GM12878 (cell line): Measurements from ENCODE around the gene KDM3B. TPM values are rescaled to one million over a fixed set of nuclear protein-coding genes. Genes with fewer than 3 reads are reported as not detected.

ENCODE experiments used
- ATAC-seq: fragments of 200-7000 bp; cut with Tn5 transposase; 3 replicates; pipeline ENCODE4 v1.9.1; 2020; ENCODE audit warnings: mild to moderate bottlenecking, moderate library complexity
- BruUV-seq: library from RNA; stranded (reverse); fragments of 400-500 nt; replicated peaks from 2 replicates; lab custom pipeline; 2021; lab: Mats Ljungman, UMichigan
- CTCF ChIA-PET: fragments of 300-600 bp; sonication (Branson Sonifier 250); formaldehyde crosslinking; extraction: SDS; loops from one replicate; lab custom pipeline; 2021; ENCODE audit warnings: inconsistent platforms; lab: Yijun Ruan, JAX
- POLR2A ChIA-PET: fragments of 350-600 bp; formaldehyde crosslinking; extraction: SDS; loops from one replicate; lab custom pipeline; 2021; ENCODE audit warnings: inconsistent platforms; lab: Charles Lee
- RAD21 ChIA-PET: fragments of 300-600 bp; sonication (Branson Sonifier 250); formaldehyde crosslinking; loops from one replicate; lab custom pipeline; 2023; ENCODE audit warnings: antibody characterized with exemption; ENCODE audit not compliant: unreplicated experiment; lab: Charles Lee
- SMC1A ChIA-PET: fragments of 300-600 bp; sonication (Branson Sonifier 250); formaldehyde crosslinking; loops from one replicate; lab custom pipeline; 2023; ENCODE audit not compliant: unreplicated experiment, uncharacterized antibody; lab: Charles Lee
- DNase-seq: peaks from one replicate; pipeline ENCODE4 v3.0.0-alpha.2; 2011; ENCODE audit warnings: low read depth, low spot score
- FAIRE-seq: peaks from 3 replicates; lab custom pipeline; 2011; peaks lifted over from hg19 to GRCh38; lab: Jason Lieb, UNC
- H2AFZ ChIP-seq: 2 replicates; pipeline ENCODE4 v1.6.0; 2011; ENCODE audit warnings: low read depth, low read length, control low read depth; ENCODE audit not compliant: control insufficient read depth
- H3K27ac ChIP-seq: 2 replicates; pipeline ENCODE4 v1.5.1; 2011; ENCODE audit warnings: control low read depth; ENCODE audit not compliant: control insufficient read depth, insufficient read depth
- H3K27me3 ChIP-seq, 2 experiments: replicated peaks in 1 of 2; 2 replicates each; pipeline versions ENCODE4 v1.6.0 to v1.6.1; 2011; ENCODE audit warnings: low read length in 1 of 2; ENCODE audit not compliant: control insufficient read depth in 2 of 2, insufficient read depth in 2 of 2
- H3K36me3 ChIP-seq, 2 experiments: 2 replicates each; pipeline ENCODE4 v1.5.1; 2011; ENCODE audit warnings: low read length in 1 of 2; ENCODE audit not compliant: control insufficient read depth in 2 of 2, insufficient read depth in 2 of 2
- H3K4me1 ChIP-seq: 2 replicates; pipeline ENCODE4 v1.6.1; 2011; ENCODE audit warnings: mild to moderate bottlenecking, low read length, moderate library complexity, mixed read lengths; ENCODE audit not compliant: control insufficient read depth, insufficient read depth
- H3K4me2 ChIP-seq: 2 replicates; pipeline ENCODE4 v1.6.0; 2011; ENCODE audit warnings: control low read depth; ENCODE audit not compliant: control insufficient read depth, insufficient read depth
- H3K4me3 ChIP-seq: fragments of 200-600 bp; sonication (generic); 2 replicates; pipeline ENCODE4 v1.5.1; 2016
- H3K79me2 ChIP-seq: 2 replicates; pipeline ENCODE4 v1.6.0; 2011; ENCODE audit warnings: low read length; ENCODE audit not compliant: control insufficient read depth, insufficient read depth
- H3K9ac ChIP-seq: 2 replicates; pipeline ENCODE4 v1.8.0; 2011; ENCODE audit warnings: low read length, control low read depth, mixed read lengths; ENCODE audit not compliant: control insufficient read depth, insufficient read depth
- H3K9me3 ChIP-seq: replicated peaks from 3 replicates; pipeline ENCODE4 v1.5.1; 2011; ENCODE audit warnings: mild to moderate bottlenecking, low read length; ENCODE audit not compliant: control insufficient read depth, insufficient read depth
- H4K20me1 ChIP-seq: 2 replicates; pipeline ENCODE4 v1.6.0; 2011; ENCODE audit not compliant: control insufficient read depth, insufficient read depth
- ATF7 ChIP-seq: fragments of 450-650 bp; IDR thresholded peaks from 2 replicates; pipeline ENCODE4 v1.6.1; 2016; ENCODE audit warnings: low read depth, mild to moderate bottlenecking
- FOS ChIP-seq: IDR thresholded peaks from 3 replicates; pipeline ENCODE4 v1.6.1; 2011; ENCODE audit warnings: borderline replicate concordance; ENCODE audit not compliant: insufficient read length; ENCODE audit errors: extremely low read depth
- KAT2A ChIP-seq: conservative IDR thresholded peaks from 2 replicates; pipeline ENCODE4 v1.6.1; 2011; ENCODE audit warnings: low read depth, low read length; ENCODE audit not compliant: control insufficient read depth
- KDM1A ChIP-seq: fragments of 200-600 bp; sonication (generic); IDR thresholded peaks from 2 replicates; pipeline ENCODE4 v1.6.1; 2016; ENCODE audit warnings: borderline replicate concordance
- PAX5 ChIP-seq: IDR thresholded peaks from 2 replicates; pipeline ENCODE4 v1.6.1; 2011; ENCODE audit warnings: low read depth, low read length, borderline replicate concordance
- RAD51 ChIP-seq: fragments of 450-650 bp; IDR thresholded peaks from 2 replicates; pipeline ENCODE4 v1.6.1; 2016; ENCODE audit warnings: moderate library complexity, mild to moderate bottlenecking, inconsistent platforms
- ZNF622 ChIP-seq: fragments of 450-650 bp; IDR thresholded peaks from 2 replicates; pipeline ENCODE4 v1.6.1; 2017; ENCODE audit warnings: mild to moderate bottlenecking, inconsistent platforms
- WGBS: methylation state at CpG from one replicate; pipeline ENCODE4 v1.1.6; 2016; ENCODE audit warnings: low lambda C conversion rate; ENCODE audit not compliant: insufficient replicate concordance, insufficient coverage; ENCODE audit errors: missing lambda C conversion rate; 5-methylcytosine and 5-hydroxymethylcytosine counted together
- in situ Hi-C: fragments of 300-500 bp; cut with MboI; formaldehyde crosslinking; loops from 9 replicates; pipeline ENCODE4 v1.14.3; 2018; ENCODE audit warnings: mixed read lengths
- intact Hi-C: fragments of 100-400 bp; cut with micrococcal nuclease; formaldehyde crosslinking; loops from one replicate; pipeline ENCODE4 v1.14.2; 2022; ENCODE audit not compliant: unreplicated experiment
- polyA plus RNA-seq, 11 experiments: library from polyadenylated mRNA; depleted of rRNA in 4 of 11; unstranded in 6 of 11; stranded (reverse) in 5 of 11; fragments of >200 nt; fragmentation: Nextera tagmentation in 4 of 11; fragmentation: Illumina TruSeq in 1 of 11; extraction: Ambion mirVana in 4 of 11; extraction: Trizol in 1 of 11; gene quantifications; 1 replicate in 1 of 11; 2 replicates in 10 of 11; pipeline versions ENCODE4 v1.2.1 to v1.2.3, GENCODE V29; 2011 to 2016; ENCODE audit warnings: inconsistent platforms in 2 of 11, missing spikeins in 2 of 11, low read depth in 1 of 11
- total RNA-seq, 4 experiments: library from RNA; depleted of rRNA in 3 of 4; stranded (reverse); fragments of >200 nt in 3 of 4; fragmentation: Illumina TruSeq in 1 of 4; extraction: Trizol in 1 of 4; gene quantifications; 2 replicates each; pipeline versions ENCODE4 v1.2.1 to v1.2.3, GENCODE V29; 2013 to 2021
- TF ChIP-seq, protein P1 (sequence below): fragments of 450-650 bp; IDR thresholded peaks from 2 replicates; pipeline ENCODE4 v1.6.1; 2018; ENCODE audit warnings: mild to moderate bottlenecking, low read depth, moderate library complexity; ENCODE audit not compliant: partially characterized antibody
- TF ChIP-seq, protein P2 (sequence below): fragments of 450-650 bp; IDR thresholded peaks from 2 replicates; pipeline ENCODE4 v1.6.1; 2017; ENCODE audit warnings: antibody characterized with exemption, mild to moderate bottlenecking, moderate library complexity

The KDM3B gene
- total and polyA plus RNA-seq, 10 of the 15 experiments (the other 5 are each of a cell fraction or from before 2014, with no cell fraction given) = 8.5 to 45.7 (median 29.0) TPM

DNA sequence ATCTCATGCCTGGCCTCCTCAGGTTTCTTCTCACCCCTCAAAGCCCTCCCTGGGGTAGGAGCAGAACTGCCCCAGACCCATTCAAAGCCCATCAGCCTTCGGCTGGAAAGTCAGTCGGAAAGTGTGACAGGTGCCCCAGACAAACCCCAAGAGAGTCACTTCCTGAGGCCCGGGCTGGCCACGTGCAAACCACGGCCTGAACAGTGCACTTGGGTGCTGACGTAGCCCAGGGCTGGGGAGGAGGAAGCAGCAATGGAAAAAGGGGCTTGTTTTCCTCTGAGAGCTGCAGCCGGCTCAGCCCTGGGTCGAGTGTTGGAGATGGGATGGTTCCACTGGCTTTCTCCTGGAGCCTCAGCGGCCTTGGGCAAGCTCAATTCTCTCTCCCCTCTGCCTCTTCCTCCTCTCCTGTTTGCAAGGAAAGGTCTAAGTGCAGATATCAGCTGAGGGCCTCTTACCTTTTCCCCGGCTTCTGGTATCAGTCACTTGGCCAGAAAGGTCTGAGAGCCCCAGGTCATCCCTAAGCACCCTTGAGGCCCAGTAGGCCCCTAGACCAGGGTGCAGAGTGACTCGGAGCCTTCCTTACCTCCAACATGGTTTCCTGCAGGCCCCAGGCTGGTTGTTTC, 106.9 kb downstream of the KDM3B start (continued):
- TF ChIP-seq ZNF622 = no peak

DNA sequence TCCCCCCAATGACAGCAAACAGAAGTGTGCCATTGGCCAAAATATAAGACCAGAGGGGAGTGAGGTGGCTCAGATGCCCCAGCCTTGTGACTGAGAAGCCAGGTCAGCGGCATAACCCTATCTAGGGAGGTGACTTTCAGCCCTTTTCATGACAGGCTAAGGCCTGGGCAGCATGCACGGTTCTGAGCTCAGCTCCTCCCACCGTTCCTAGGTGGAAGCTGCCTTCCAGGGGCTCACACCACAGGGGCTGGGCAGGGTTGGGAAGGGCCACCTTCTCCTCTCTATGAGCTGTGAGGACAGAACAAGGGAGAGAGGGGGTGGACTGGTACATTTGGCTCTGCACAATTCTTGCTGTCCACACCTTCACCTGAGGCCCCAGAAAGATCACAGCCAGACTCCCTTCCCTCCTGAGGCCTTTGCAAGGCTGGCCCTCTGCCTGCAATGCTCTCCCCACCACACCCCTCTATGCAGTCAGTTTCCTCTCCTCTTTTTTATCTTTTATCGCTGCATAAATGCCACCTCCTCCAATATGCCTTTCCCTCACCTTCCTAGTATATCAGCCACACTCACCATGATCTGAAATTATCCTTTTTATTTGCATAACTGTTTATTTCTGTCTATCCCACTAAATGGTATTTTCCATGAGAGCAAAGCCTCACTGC, 107.7 kb downstream of the KDM3B start:
- ChIA-PET SMC1A (interaction anchor here (0.9 to 1.4 kb wide), 2 partner anchors 11 to 44 kb away, joined by 3 to 6 read pairs; no protein-coding TSS in a partner anchor), POLR2A (interaction anchor here (1.5 kb wide), 1 partner anchor 84 kb away, joined by 5 read pairs; no protein-coding TSS in a partner anchor)
- H3K9me3 ChIP-seq = no peaks in the 10 kb centered on the region
- DNase-seq (no peak), FAIRE-seq (no peak)
- H3K36me3 ChIP-seq = no peaks in the 10 kb centered on the region
- peaks cover 14% of the 10 kb centered on the region for H3K4me1 ChIP-seq
- in situ Hi-C loops = no loop called here
- no TSS peak for BruUV-seq
- TF ChIP-seq, protein P1, sequence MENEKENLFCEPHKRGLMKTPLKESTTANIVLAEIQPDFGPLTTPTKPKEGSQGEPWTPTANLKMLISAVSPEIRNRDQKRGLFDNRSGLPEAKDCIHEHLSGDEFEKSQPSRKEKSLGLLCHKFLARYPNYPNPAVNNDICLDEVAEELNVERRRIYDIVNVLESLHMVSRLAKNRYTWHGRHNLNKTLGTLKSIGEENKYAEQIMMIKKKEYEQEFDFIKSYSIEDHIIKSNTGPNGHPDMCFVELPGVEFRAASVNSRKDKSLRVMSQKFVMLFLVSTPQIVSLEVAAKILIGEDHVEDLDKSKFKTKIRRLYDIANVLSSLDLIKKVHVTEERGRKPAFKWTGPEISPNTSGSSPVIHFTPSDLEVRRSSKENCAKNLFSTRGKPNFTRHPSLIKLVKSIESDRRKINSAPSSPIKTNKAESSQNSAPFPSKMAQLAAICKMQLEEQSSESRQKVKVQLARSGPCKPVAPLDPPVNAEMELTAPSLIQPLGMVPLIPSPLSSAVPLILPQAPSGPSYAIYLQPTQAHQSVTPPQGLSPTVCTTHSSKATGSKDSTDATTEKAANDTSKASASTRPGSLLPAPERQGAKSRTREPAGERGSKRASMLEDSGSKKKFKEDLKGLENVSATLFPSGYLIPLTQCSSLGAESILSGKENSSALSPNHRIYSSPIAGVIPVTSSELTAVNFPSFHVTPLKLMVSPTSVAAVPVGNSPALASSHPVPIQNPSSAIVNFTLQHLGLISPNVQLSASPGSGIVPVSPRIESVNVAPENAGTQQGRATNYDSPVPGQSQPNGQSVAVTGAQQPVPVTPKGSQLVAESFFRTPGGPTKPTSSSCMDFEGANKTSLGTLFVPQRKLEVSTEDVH = no peak
- TF ChIP-seq, protein P2, sequence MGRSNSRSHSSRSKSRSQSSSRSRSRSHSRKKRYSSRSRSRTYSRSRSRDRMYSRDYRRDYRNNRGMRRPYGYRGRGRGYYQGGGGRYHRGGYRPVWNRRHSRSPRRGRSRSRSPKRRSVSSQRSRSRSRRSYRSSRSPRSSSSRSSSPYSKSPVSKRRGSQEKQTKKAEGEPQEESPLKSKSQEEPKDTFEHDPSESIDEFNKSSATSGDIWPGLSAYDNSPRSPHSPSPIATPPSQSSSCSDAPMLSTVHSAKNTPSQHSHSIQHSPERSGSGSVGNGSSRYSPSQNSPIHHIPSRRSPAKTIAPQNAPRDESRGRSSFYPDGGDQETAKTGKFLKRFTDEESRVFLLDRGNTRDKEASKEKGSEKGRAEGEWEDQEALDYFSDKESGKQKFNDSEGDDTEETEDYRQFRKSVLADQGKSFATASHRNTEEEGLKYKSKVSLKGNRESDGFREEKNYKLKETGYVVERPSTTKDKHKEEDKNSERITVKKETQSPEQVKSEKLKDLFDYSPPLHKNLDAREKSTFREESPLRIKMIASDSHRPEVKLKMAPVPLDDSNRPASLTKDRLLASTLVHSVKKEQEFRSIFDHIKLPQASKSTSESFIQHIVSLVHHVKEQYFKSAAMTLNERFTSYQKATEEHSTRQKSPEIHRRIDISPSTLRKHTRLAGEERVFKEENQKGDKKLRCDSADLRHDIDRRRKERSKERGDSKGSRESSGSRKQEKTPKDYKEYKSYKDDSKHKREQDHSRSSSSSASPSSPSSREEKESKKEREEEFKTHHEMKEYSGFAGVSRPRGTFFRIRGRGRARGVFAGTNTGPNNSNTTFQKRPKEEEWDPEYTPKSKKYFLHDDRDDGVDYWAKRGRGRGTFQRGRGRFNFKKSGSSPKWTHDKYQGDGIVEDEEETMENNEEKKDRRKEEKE = no peak
- TF ChIP-seq ATF7 (no peak), RAD51 (no peak), KDM1A (no peak), PAX5 (no peak), KAT2A (no peak), FOS (no peak)
- TF ChIP-seq, all 136 proteins: peak for 0
- H2AFZ ChIP-seq = no peak overlapping the region
- no peak overlapping the region for H3K27ac ChIP-seq
- no peak overlapping the region for H3K9ac ChIP-seq
- ChIA-PET RAD21 (no interaction called here), CTCF (interaction anchor here (6.1 to 9.2 kb wide), 2 partner anchors 10 to 43 kb away, joined by 38 to 71 read pairs; no protein-coding TSS in a partner anchor)
- no peak for ATAC-seq
- H4K20me1 ChIP-seq = no peaks in the 10 kb centered on the region
- no peaks in the 10 kb centered on the region for H3K79me2 ChIP-seq
- no peaks in the 10 kb centered on the region; a peak in 1 of 4 replicates for H3K27me3 ChIP-seq
- 81% methylated on average over 4 of the region's 4 CpGs for WGBS
- intact Hi-C loops = loop anchor here (10.0 kb wide), 2 partner anchors 705 to 805 kb away; partner anchors contain the start of gene HNRNPA0
- no peak overlapping the region for H3K4me2 ChIP-seq
- H3K4me3 ChIP-seq = no peak overlapping the region
